Mucosa of descending colon (tissue), 3 donors: ENCODE measurements around the gene FBXO15. TPM values are rescaled to one million over a fixed set of nuclear protein-coding genes. Genes with fewer than 3 reads are reported as not detected.

Source experiments
- ATAC-seq: fragments of 200-7000 bp; cut with Tn5 transposase; one replicate; pipeline ENCODE4 v1.9.1; 2020; ENCODE audit warnings: mild to moderate bottlenecking, moderate library complexity
- DNase-seq, 3 donors: peaks; one replicate each; pipeline ENCODE4 v3.0.0-alpha.2; 2020
- H3K36me3 ChIP-seq: fragments of 200-600 bp; one replicate; pipeline ENCODE4 v1.8.0; 2021; ENCODE audit warnings: low read depth, mild to moderate bottlenecking
- H3K4me1 ChIP-seq: fragments of 200-600 bp; one replicate; pipeline ENCODE4 v1.8.0; 2021; ENCODE audit warnings: low read depth, mild to moderate bottlenecking
- H3K4me3 ChIP-seq: fragments of 200-600 bp; one replicate; pipeline ENCODE4 v1.8.0; 2021; ENCODE audit warnings: mild to moderate bottlenecking
- H3K9me3 ChIP-seq: fragments of 200-600 bp; one replicate; pipeline ENCODE4 v1.8.0; 2021; ENCODE audit warnings: mild to moderate bottlenecking
- intact Hi-C, 2 donors: fragments of 100-400 bp; cut with DNase I in 1 of 2; cut with micrococcal nuclease in 1 of 2; formaldehyde crosslinking; loops; one replicate each; pipeline versions ENCODE4 v1.11.0 to v1.11.1; 2022; cut with DNase I, micrococcal nuclease
- long read RNA-seq, 2 donors: library from polyadenylated mRNA; unstranded; transcript quantifications; one replicate each; pipeline ENCODE4 v2.0.0, GENCODE V29; 2019 to 2021
- total RNA-seq, 3 donors: library from RNA; stranded (reverse); fragmentation: NEBNext Ultra II Directional in 2 of 3; extraction: Animal tissue kit (Norgen Biotek cat#: 25700) in 2 of 3; gene quantifications; one replicate each; pipeline versions ENCODE4 v1.2.1 to v1.2.4, GENCODE V29; 2021 to 2023
- TF ChIP-seq, protein P1 (sequence below): fragments of 200-600 bp; IDR thresholded peaks from one replicate; pipeline ENCODE4 v1.8.0; 2022; ENCODE audit warnings: antibody characterized with exemption, mild to moderate bottlenecking
- donor health status: DM: no; HTN: no; CAD: no; lungs with moderate emphysema.
- donor health status: DM: no; HTN: no; CAD: no.
- donor health status: DM: no; HTN: yes; CAD: no.

FBXO15 gene, protein sequence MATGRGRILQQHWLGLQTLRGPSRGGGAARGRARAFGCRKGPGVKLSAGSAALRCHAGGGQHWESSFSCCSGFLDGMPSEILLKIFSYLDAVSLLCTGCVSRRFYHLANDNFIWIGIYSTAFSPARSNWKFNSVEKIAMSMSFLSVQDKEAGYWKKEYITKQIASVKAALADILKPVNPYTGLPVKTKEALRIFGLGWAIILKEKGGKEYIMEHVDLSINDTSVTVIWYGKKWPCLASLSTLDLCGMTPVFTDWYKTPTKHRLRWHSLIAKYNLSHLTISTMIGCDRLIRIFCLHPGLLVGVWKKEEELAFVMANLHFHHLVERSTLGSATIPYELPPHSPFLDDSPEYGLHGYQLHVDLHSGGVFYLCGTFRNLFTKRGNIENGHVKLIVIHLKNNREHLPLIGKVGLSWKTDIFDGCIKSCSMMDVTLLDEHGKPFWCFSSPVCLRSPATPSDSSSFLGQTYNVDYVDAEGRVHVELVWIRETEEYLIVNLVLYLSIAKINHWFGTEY
- total RNA-seq = 1 to 10 TPM in 1 of 3 donors, under 1 TPM in 1, not detected in 1; 0.43 to 1.0 TPM
- long read RNA-seq, donor 1 = 0 reads
- long read RNA-seq, donor 2, partial matches to known transcripts = 0 of 1 reads
- long read RNA-seq, donor 2, other reads (novel, unspliced or antisense) = 0 of 1 reads

DNA sequence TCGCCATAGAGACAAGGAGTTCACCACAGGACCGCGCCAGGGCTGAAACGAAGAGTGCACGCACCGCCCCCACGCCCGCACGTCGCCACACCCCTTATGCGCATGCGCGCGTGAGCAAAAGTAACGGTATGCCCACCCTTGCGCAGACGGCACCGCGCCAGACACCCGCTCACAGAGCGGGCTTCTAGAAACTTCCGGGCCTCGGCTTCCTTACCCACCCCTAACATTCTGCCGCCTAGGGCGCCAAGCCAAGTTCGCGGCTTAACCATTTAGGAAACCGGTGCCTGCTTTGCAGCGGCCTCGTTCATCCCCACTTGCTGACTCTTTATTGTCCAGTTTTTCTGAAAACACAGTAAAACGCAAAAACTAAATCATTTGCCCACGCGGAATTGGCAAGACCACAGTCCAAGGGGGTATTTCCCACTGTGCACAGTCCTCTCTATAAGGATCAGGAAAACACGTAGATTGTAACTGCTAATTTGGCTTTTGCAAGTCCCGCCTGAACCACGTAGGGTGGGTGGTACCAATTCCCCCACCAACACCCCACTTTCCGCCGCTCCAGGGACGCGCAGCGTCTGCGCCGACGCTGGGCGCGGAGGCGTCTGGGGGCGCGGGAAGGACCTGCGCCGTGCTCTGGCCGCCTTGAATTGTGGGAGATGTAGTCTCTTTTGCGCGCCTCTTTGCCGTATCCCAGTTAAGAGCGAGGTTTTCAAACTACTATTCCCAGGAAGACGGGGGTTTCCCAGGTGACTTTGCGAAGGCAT, at the start of gene FBXO15, which contains the start of gene TIMM21:
FBXO15 (minus strand) TSS at position 56 of the 764 bp plus-strand sequence; CDS start at position 7, 49 bp downstream.
TIMM21 (plus strand) TSS at position 745 of the 764 bp plus-strand sequence. CDS start 286 bp downstream, outside the sequence.
- peak; percentile 97 for ATAC-seq
- peak; percentile 96 to 97 (median 97) for DNase-seq
- peak within 1 kb of the TSS; percentile 33 for H3K4me3 ChIP-seq
- H3K4me1 ChIP-seq = peaks cover 13% of the 10 kb centered on the region
- no peaks in the 10 kb centered on the region for H3K36me3 ChIP-seq
- no peaks in the 10 kb centered on the region for H3K9me3 ChIP-seq
- intact Hi-C loops = no loop called here
- TF ChIP-seq, protein P1, sequence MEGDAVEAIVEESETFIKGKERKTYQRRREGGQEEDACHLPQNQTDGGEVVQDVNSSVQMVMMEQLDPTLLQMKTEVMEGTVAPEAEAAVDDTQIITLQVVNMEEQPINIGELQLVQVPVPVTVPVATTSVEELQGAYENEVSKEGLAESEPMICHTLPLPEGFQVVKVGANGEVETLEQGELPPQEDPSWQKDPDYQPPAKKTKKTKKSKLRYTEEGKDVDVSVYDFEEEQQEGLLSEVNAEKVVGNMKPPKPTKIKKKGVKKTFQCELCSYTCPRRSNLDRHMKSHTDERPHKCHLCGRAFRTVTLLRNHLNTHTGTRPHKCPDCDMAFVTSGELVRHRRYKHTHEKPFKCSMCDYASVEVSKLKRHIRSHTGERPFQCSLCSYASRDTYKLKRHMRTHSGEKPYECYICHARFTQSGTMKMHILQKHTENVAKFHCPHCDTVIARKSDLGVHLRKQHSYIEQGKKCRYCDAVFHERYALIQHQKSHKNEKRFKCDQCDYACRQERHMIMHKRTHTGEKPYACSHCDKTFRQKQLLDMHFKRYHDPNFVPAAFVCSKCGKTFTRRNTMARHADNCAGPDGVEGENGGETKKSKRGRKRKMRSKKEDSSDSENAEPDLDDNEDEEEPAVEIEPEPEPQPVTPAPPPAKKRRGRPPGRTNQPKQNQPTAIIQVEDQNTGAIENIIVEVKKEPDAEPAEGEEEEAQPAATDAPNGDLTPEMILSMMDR = no peak

DNA sequence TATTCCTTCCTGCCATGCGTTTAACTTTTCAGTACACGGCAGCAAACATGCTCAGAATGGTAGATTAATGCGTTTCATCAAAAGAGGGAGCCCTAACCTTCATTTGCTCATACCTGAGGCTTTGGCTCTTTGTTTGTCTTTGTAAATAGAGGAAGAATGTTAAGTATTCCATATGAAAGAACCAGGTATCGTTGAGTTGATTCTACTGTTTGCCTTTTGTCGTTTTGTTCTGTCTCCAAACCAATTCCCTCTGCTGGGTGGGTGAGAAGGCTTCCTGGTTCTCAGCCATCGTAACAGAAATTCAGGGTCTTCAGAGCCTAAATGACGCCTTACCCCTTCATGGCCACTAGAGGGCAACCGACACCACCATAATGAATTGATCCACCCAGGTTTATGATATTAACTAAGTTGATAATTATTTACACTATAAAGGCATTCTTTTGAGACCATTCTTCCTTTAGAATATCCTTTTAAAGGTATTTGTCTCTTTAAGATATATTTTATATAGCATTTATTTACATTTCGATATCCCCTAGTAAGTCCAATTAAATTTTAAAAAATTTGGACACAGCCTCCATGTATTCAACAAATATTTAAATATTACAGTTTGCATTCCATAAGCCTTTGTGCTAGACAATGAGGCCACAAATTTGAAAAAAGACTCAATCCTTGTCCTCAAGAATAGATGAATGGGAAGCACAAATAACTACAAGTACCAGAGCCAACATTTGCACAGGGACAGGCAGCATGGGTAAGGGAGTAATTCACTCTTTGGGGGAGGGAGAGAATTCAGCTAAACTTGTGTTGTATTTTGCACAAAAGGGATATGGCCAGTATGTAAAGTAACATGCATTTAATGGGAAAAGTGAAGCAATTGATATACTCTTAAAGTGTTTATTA, 48.8 kb upstream of the FBXO15 start:
- intact Hi-C loops = loop anchor here (5.0 kb wide), 3 partner anchors 146 to 356 kb away; no protein-coding TSS in a partner anchor
- no peaks in the 10 kb centered on the region for H3K9me3 ChIP-seq
- TF ChIP-seq, protein P1 = peak; percentile 76
- DNase-seq = peak in 1 of 3 donors; percentile 54
- H3K4me1 ChIP-seq = peaks cover 9% of the 10 kb centered on the region
- no peaks in the 10 kb centered on the region for H3K36me3 ChIP-seq
- H3K4me3 ChIP-seq = no peak overlapping the region
- ATAC-seq = peak; percentile 76

DNA sequence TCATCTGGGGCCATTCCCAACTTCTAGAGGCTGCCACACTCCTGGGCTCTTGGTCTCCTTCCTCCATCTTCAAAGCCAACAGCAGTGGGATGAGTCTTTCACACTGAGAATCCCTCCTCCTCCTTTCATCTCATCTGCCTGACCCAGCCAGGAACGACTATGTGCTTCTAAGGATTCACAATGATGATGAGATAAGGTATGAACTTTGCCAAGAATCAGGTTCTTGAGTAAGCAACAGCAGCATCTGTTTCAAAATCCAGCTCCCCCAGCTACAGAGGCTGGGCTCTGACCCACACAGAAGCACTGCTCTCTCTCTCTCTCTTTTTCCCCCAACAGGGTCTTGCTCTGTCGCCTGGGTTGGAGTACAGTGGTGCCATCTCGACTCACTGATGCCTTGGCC, 47.1 kb upstream of the FBXO15 start:
- TF ChIP-seq, protein P1 = no peak
- ATAC-seq (no peak), DNase-seq (no peak)
- Histone ChIP-seq H3K4me1 (peaks cover 9% of the 10 kb centered on the region), H3K9me3 (no peaks in the 10 kb centered on the region), H3K4me3 (no peak overlapping the region), H3K36me3 (no peaks in the 10 kb centered on the region)
- intact Hi-C loops = loop anchor here (5.0 kb wide), 3 partner anchors 148 to 358 kb away; no protein-coding TSS in a partner anchor

DNA sequence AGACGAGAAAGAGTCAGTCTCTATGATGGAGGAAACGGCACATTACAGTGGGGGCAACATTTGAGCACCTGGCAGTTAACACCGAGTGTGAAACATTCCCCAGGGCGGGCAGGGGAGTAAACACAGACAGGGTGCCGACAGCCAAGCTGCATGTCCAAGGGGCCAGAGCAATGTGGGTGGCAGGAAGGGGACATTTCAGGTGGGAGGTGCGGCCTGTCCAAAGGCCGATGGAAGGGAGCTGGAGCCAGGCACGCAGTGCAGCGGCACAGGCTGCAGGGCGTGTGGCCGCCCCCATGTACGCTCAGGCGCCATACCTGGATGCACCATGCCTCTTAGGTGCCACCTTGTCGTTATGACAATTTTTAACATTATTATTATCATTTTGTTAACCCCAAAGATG, 43.9 kb upstream of the FBXO15 start:
- intact Hi-C loops = no loop called here

More for the DNA sequence above, 43.9 kb upstream of the FBXO15 start:
- ATAC-seq (no peak), DNase-seq (no peak)
- no peaks in the 10 kb centered on the region for H3K36me3 ChIP-seq
- no peak overlapping the region for H3K4me3 ChIP-seq
- no peaks in the 10 kb centered on the region for H3K9me3 ChIP-seq
- H3K4me1 ChIP-seq = no peaks in the 10 kb centered on the region
- TF ChIP-seq, protein P1 = no peak
